ENCODE measurements around the gene SLC26A1. TPM values are rescaled to one million over a fixed set of nuclear protein-coding genes. Genes with fewer than 3 reads are reported as not detected.

SLC26A1 gene
- total RNA-seq, 6 experiments from 2014 or later = 0.16 to 0.38 (median 0.19) TPM; not detected in 3

GRCh38 chr4:970046-970745 lies 23.0 kb downstream of the SLC26A1 start:
- no peak overlapping the region for H3K4me3 Mint-ChIP-seq
- no peaks in the 10 kb centered on the region; the same call in 1 of the 2 replicates for H3K36me3 Mint-ChIP-seq (ENCODE audit: low read depth)
- TF ChIP-seq CTCF (IDR thresholded peaks at IDR 0.05) = no peak
- no peak for DNase-seq
- H3K27me3 Mint-ChIP-seq (ENCODE audit: insufficient read depth) = no peaks in the 10 kb centered on the region; the same call in 1 of the 2 replicates
- H3K27ac Mint-ChIP-seq = no peak overlapping the region
- no peaks in the 10 kb centered on the region for H3K9me3 Mint-ChIP-seq
- peaks cover 7% of the 10 kb centered on the region for H3K4me1 Mint-ChIP-seq (ENCODE audit: low read depth)

DNA sequence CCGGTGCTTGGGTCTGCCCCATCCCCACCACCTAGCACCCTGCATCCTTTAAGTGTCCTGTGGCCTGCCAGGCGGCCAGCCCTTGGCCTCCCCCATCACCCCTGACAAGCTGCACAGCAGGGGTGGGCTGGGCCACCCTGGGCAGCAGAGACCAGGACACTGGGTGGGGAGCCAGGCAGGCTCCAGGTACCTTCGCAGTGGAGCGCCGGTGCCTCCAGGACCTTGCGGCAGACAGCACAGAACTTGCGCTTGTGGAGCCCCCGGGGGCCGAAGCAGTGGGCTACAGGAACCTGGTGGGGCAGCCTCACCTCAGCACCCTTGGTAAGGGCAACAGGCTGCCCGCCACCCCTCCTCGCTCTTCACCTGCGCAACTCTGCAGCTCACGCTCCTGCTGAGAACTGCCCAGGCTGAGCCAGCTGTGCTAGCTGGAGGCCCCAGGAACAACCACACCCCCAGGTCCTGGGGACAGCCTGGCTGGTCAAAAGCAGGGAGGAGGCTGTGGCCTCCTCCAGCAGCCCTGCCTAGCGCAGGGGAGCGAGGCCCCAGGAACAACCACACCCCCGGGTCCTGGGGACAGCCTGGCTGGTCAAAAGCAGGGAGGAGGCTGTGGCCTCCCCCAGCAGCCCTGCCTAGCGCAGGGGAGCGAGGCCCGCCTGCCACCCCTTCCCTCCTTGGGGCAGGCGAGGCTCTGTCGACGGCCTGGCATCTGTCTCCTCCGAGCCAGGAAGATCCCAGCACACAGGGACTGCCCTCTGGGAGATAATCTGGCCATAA lies 24.4 kb downstream of the SLC26A1 start:
- Mint-ChIP-seq H3K27ac (no peak overlapping the region), H3K9me3 (no peaks in the 10 kb centered on the region), H3K27me3 (ENCODE audit: insufficient read depth) (no peaks in the 10 kb centered on the region; the same call in 1 of the 2 replicates), H3K4me1 (ENCODE audit: low read depth) (peaks cover 7% of the 10 kb centered on the region), H3K36me3 (ENCODE audit: low read depth) (no peaks in the 10 kb centered on the region; the same call in 1 of the 2 replicates), H3K4me3 (no peak overlapping the region)
- TF ChIP-seq CTCF (IDR thresholded peaks at IDR 0.05) = no peak
- DNase-seq = no peak

- Mint-ChIP-seq H3K9me3 (no peaks in the 10 kb centered on the region), H3K27ac (no peak overlapping the region), H3K4me3 (no peak overlapping the region), H3K4me1 (ENCODE audit: low read depth) (peaks cover 7% of the 10 kb centered on the region), H3K36me3 (ENCODE audit: low read depth) (no peaks in the 10 kb centered on the region; the same call in 1 of the 2 replicates), H3K27me3 (ENCODE audit: insufficient read depth) (no peaks in the 10 kb centered on the region; the same call in 1 of the 2 replicates)
- TF ChIP-seq CTCF (IDR thresholded peaks at IDR 0.05) = no peak
- no peak for DNase-seq
These were observed 25.0 kb downstream of the SLC26A1 start for GRCh38 chr4:968221-968620.

DNA sequence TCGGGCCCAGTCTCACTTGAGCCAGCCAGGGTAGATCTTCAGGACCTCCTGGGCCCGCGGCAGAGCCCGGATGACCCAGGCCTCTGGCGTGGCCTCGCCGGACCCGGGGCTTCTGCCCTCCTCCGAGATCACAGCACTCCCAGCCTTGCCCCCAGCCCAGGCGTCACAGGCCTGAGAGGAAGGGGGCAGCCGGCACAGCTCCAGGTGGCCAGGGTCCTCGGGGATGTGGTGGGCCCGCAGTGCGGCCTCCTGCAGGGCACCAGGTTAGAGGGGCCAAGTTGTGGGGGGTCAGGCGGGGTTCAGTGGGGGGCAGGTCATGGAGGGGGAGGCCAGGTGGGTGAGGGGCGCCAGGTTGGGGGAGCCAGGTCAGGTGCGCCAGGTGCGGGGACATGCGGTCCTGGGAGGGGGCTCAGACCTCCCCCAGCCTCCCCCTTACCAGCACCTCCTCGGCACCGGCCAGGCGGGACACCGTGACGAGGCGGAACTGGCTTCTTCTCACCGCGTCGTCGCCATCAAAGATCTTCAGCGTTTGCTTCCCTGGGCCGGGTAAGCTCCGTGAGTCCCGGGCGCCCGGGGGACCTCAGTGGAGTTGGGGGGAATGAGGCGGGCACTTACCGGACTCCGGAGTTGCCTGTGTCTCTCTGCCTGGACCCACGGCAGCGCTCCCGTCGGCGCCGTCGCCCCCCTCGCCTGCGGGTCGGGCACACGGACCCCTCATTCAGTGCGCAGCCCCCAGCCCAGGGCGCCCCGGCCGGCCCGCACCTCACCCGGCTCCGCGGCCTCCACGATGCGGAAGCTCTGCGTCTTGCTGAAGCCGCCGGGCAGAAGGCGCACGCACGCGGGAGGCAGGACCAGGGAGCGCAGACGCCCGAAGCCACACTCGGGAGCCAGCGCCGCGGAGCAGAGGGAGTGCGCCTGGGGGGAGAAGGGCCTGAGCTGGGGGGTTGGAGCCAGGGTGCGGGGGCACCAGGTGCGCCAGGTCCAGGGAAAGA lies 25.8 kb downstream of the SLC26A1 start:
- Mint-ChIP-seq H3K4me3 (no peak overlapping the region), H3K9me3 (no peaks in the 10 kb centered on the region), H3K36me3 (ENCODE audit: low read depth) (no peaks in the 10 kb centered on the region; the same call in 1 of the 2 replicates), H3K27me3 (ENCODE audit: insufficient read depth) (no peaks in the 10 kb centered on the region; the same call in 1 of the 2 replicates), H3K4me1 (ENCODE audit: low read depth) (peaks cover 7% of the 10 kb centered on the region), H3K27ac (no peak overlapping the region)
- DNase-seq = no peak
- no peak for TF ChIP-seq CTCF (IDR thresholded peaks at IDR 0.05)

Data from HFFc6 (cell line).